GM21526 (cell line): ENCODE results near the gene AWAT2.

Experiments
- ATAC-seq: cut with Tn5 transposase; IDR thresholded peaks from one replicate; pipeline ENCODE4 v1.9.1; 2021; ENCODE audit warnings: moderate library complexity; ENCODE audit not compliant: unreplicated experiment, low FRiP score

AWAT2 gene

GRCh38 chrX:70042399-70043371 lies 7.1 kb downstream of the AWAT2 start:
- no peak for ATAC-seq

GRCh38 chrX:70041993-70042392 lies 7.7 kb downstream of the AWAT2 start:
- ATAC-seq, result no peak

GRCh38 chrX:70039758-70040157 lies 10.0 kb downstream of the AWAT2 start:
- ATAC-seq, result no peak

- ATAC-seq, result no peak
Measured at GRCh38 chrX:70038951-70039350, 10.8 kb downstream of the AWAT2 start.

- ATAC-seq, result no peak
Measured at GRCh38 chrX:70038515-70038914, 11.2 kb downstream of the AWAT2 start.

- ATAC-seq, result no peak
Measured at GRCh38 chrX:70034646-70035045, 15.1 kb downstream of the AWAT2 start.

- no peak for ATAC-seq
Measured at GRCh38 chrX:70033348-70034051, 16.2 kb downstream of the AWAT2 start.

GRCh38 chrX:70032792-70033191 lies 16.9 kb downstream of the AWAT2 start:
- ATAC-seq, result no peak

- ATAC-seq, result peak; percentile 80
Measured at GRCh38 chrX:70030301-70030767, 19.4 kb downstream of the AWAT2 start.

GRCh38 chrX:70029863-70030262 lies 19.9 kb downstream of the AWAT2 start:
- no peak for ATAC-seq

- no peak for ATAC-seq
Measured at GRCh38 chrX:70026851-70027200, 22.9 kb downstream of the AWAT2 start.

GRCh38 chrX:70026112-70026850 lies 23.5 kb downstream of the AWAT2 start:
- ATAC-seq, result no peak

GRCh38 chrX:70025464-70025863 lies 24.3 kb downstream of the AWAT2 start:
- ATAC-seq, result no peak

GRCh38 chrX:70022616-70023015 lies 27.1 kb downstream of the AWAT2 start:
- no peak for ATAC-seq

- no peak for ATAC-seq
Measured at GRCh38 chrX:70016513-70016912, 33.2 kb downstream of the AWAT2 start.

GRCh38 chrX:70013466-70014381 lies 36.0 kb downstream of the AWAT2 start:
- ATAC-seq, result no peak

GRCh38 chrX:70012756-70013155 lies 37.0 kb downstream of the AWAT2 start:
- no peak for ATAC-seq

- ATAC-seq, result no peak
Measured at GRCh38 chrX:70009970-70010369, 39.8 kb downstream of the AWAT2 start.

GRCh38 chrX:70009049-70009448 lies 40.7 kb downstream of the AWAT2 start:
- no peak for ATAC-seq

GRCh38 chrX:70007946-70008345 lies 41.8 kb downstream of the AWAT2 start:
- no peak for ATAC-seq
